Thoracic aorta (tissue), 2 donors: Measurements from ENCODE around the gene SLC35D3. TPM values are rescaled to one million over a fixed set of nuclear protein-coding genes. Genes with fewer than 3 reads are reported as not detected.
A peak's percentile ranks its signal among the peaks of the same experiment; 100 is the strongest.
"Not testable (repeated sequence)": the region's sequence is repeated elsewhere in the genome, so short reads cannot be mapped to it uniquely, and the experiment has no call there.

Source experiments
- ATAC-seq: fragments of 150-250 bp; one replicate; pipeline ENCODE4 v1.8.0; 2017; ENCODE audit warnings: low read depth; ENCODE audit not compliant: insufficient number of reproducible peaks, low FRiP score
- DNase-seq: peaks from one replicate; pipeline ENCODE4 v3.0.0-alpha.2; 2020; ENCODE audit warnings: low spot score
- H3K27ac ChIP-seq, 2 donors: fragments of 200-600 bp; sonication (generic); 1 replicate in 1 of 2; 2 replicates in 1 of 2; pipeline ENCODE4 v1.5.1; 2016; ENCODE audit warnings: mild to moderate bottlenecking in 2 of 2, moderate library complexity in 2 of 2
- H3K27me3 ChIP-seq: fragments of 200-600 bp; sonication (generic); replicated peaks from 2 replicates; pipeline ENCODE4 v1.6.0; 2016; ENCODE audit warnings: mild to moderate bottlenecking; ENCODE audit not compliant: insufficient read depth
- H3K36me3 ChIP-seq: fragments of 200-600 bp; sonication (generic); one replicate; pipeline ENCODE4 v1.5.1; 2016
- H3K4me1 ChIP-seq, 2 donors: fragments of 200-600 bp; sonication (generic); 1 replicate in 1 of 2; 2 replicates in 1 of 2; pipeline versions ENCODE4 v1.5.1 to v1.6.0; 2016; ENCODE audit warnings: low read depth in 2 of 2, mild to moderate bottlenecking in 1 of 2; ENCODE audit not compliant: control insufficient read depth in 1 of 2
- H3K4me3 ChIP-seq: fragments of 200-600 bp; sonication (generic); 2 replicates; pipeline ENCODE4 v1.5.1; 2016; ENCODE audit warnings: mild to moderate bottlenecking
- H3K9me3 ChIP-seq: fragments of 200-600 bp; sonication (generic); 2 replicates; pipeline ENCODE4 v1.5.1; 2016
- CTCF ChIP-seq: fragments of 200-600 bp; sonication (generic); IDR thresholded peaks from one replicate; pipeline ENCODE4 v1.5.1; 2019; ENCODE audit warnings: antibody characterized with exemption
- total RNA-seq, 2 donors: library from RNA; depleted of rRNA; stranded (reverse); fragments of >200 nt; gene quantifications; one replicate each; pipeline versions ENCODE4 v1.1.0 to v1.2.3, GENCODE V29; 2016

SLC35D3 gene
- total RNA-seq = not detected

- TF ChIP-seq CTCF = no peak
- Histone ChIP-seq H3K9me3 (no peaks in the 10 kb centered on the region), H3K27ac (no peak within 1 kb of the TSS), H3K4me3 (peak within 1 kb of the TSS; percentile 80), H3K4me1 (peaks cover 28 to 35% of the 10 kb centered on the region in 2 donors), H3K27me3 (peaks cover 13% of the 10 kb centered on the region), H3K36me3 (no peaks in the 10 kb centered on the region)
- ATAC-seq (no peak), DNase-seq (no peak)
Observed at GRCh38 chr6:136921936-136922684, at the start of gene SLC35D3. Gene SLC35D3, plus strand, starts transcription at chr6:136922301. Its CDS starts 128 bp downstream, at chr6:136922429.

- H3K36me3 ChIP-seq = peaks cover 12% of the 10 kb centered on the region
- H3K4me3 ChIP-seq = no peak overlapping the region
- TF ChIP-seq CTCF = no peak
- no peak for ATAC-seq
- H3K9me3 ChIP-seq = peaks cover 16% of the 10 kb centered on the region
- no peaks in the 10 kb centered on the region for H3K27me3 ChIP-seq
- no peaks in the 10 kb centered on the region for H3K4me1 ChIP-seq
- no peak overlapping the region for H3K27ac ChIP-seq
- DNase-seq = no peak
Observed at GRCh38 chr6:136873748-136874147, 48.4 kb upstream of the SLC35D3 start.

GRCh38 chr6:136876469-136876868 lies 45.6 kb upstream of the SLC35D3 start:
- H3K27me3 ChIP-seq, H3K4me1 ChIP-seq, ATAC-seq, DNase-seq, H3K4me3 ChIP-seq, H3K27ac ChIP-seq: not testable (repeated sequence)
- Histone ChIP-seq H3K36me3 (peaks cover 12% of the 10 kb centered on the region), H3K9me3 (peaks cover 16% of the 10 kb centered on the region)

- DNase-seq = no peak
- H3K4me1 ChIP-seq = no peaks in the 10 kb centered on the region
- no peak overlapping the region for H3K27ac ChIP-seq
- H3K36me3 ChIP-seq = no peaks in the 10 kb centered on the region
- H3K4me3 ChIP-seq = no peak overlapping the region
- no peak for ATAC-seq
- TF ChIP-seq CTCF = no peak
- no peaks in the 10 kb centered on the region for H3K27me3 ChIP-seq
- no peaks in the 10 kb centered on the region for H3K9me3 ChIP-seq
Observed at GRCh38 chr6:136880748-136881460, 41.2 kb upstream of the SLC35D3 start.

- ATAC-seq = no peak
- no peak for TF ChIP-seq CTCF
- no peaks in the 10 kb centered on the region for H3K27me3 ChIP-seq
- H3K27ac ChIP-seq = no peak overlapping the region
- no peaks in the 10 kb centered on the region for H3K4me1 ChIP-seq
- H3K4me3 ChIP-seq = no peak overlapping the region
- no peaks in the 10 kb centered on the region for H3K36me3 ChIP-seq
- no peak for DNase-seq
- no peaks in the 10 kb centered on the region for H3K9me3 ChIP-seq
Observed at GRCh38 chr6:136886091-136886490, 36.0 kb upstream of the SLC35D3 start.
